ENCODE results near the gene TAS2R14.

DNA sequence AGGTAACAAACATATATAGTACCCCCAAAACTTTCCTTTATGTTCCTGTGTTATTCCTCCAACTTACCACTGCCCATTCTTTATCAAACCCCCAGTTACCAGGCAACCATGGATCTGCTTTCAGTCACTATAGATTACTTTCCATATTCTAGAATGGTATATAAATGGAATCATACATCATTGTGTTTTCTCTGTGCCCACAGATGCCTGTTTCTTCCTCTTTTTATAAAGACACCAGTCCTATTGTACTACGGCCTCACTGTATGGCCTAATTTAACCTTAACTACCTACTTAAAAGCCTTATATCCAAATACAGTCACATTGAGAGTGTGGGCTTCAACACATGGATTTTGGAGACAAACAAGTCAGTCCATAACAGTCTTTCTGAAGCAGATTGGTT lies 2.6 kb downstream of the TAS2R14 start:
- TF ChIP-seq POLR2AphosphoS5 (IDR thresholded peaks at IDR 0.05; ENCODE audit: low read depth, low read length) = no peak
- no peak for TF ChIP-seq REST (IDR thresholded peaks at IDR 0.05; ENCODE audit: insufficient read depth in 1 of 2, low read depth in 2 of 2, low read length in 2 of 2)
- no peak for TF ChIP-seq SIN3A (IDR thresholded peaks at IDR 0.05; ENCODE audit: borderline replicate concordance, insufficient read depth, low read length)

All from PFSK-1 (cell line).